ENCODE measurements around the gene TRIM33.
A peak's percentile ranks its signal among the peaks of the same experiment; 100 is the strongest.

Gene TRIM33

GRCh38 chr1:114511032-114511785 lies at the start of gene TRIM33:
TSS of gene TRIM33 (minus strand) at chr1:114511203. CDS start at chr1:114511076, 127 bp downstream.
- DNase-seq: peak in 55 of 56 donors; percentile 44 to 93 (median 79)

DNA sequence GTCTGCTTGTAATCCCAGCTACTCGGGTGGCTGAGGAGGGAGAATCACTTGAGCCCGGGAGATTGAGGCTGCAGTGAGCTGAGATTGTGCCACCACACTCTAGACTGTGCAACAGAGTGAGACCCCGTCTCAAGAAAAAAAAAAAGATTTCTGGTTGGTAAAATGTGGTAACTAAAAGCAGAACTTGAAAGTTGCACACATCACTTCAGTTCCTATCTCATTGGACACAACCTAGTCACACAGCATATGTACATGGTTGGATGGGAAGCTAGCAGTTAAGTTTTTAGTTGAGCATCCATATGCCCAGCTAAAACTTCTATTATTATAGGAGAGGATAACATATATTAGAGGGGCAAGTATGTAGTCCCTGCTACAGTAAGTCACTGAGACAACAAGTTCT lies 48.4 kb upstream of the TRIM33 start:
- no peak for DNase-seq

DNA sequence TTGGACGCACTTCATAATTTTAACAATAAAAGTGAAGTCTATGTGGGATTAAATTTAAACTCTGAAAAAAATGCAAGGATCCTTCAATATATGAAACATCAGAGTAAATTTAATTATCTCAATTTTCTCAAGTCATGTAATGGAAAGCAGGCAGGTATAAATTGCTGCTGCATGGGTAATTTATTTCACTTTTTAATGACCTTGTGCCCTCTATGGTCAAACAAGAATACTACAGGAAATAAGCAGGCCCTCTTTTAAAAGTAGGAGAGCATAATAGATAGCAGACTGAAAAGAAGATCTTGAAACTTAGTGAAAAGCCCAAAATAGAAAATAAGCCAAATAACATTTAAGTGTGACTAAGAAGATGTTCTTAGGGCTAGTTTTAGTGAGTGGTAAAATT lies 47.5 kb upstream of the TRIM33 start:
- DNase-seq: no peak

DNA sequence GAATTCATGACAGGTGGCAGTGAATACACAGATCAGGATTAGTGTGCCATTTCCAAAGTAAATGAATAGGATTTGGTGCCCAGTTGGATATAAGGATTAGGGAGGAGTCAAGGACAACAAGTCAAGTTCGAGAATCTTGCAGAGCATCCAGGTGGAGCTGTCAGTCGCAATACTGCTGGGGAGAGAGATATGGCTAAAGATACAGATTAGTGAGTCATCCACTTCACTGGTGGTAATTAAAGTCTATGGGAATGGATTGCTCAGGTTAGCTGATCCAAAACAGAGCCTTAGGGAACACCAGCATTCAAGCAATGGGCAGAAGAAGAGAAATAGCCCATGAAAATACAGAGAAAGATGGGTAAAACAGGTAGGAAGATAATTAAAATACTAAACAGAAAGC lies 43.6 kb upstream of the TRIM33 start:
- no peak for DNase-seq

DNA sequence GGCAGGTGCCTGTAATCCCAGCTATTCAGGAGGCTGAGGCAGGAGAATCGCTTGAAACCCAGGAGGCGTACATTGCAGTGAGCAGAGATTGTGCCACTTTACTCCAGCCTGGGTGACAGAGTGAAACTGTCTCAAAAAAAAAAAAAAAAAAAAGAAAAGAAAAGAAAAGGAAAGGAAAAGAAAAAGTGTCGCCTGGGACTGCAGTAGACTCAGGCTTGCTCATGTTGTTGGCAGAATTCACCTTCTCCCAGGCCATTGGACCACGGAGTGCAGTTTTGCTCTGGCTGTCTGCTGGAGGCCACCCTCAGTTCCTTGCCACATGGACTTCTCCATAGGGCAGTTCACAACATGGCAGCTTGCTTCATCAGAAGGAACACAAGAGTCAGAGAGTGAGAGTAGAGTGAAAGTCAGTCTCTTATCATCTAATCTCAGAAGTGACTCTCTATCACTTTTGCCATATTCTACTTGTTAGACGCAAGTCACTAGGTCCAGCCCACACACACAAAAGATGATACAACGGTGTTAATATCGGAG lies 41.2 kb upstream of the TRIM33 start:
- no peak for DNase-seq

- no peak for DNase-seq
These were observed 40.4 kb upstream of the TRIM33 start for GRCh38 chr1:114551400-114551799.

- no peak for DNase-seq
These were observed 39.3 kb upstream of the TRIM33 start for GRCh38 chr1:114550336-114550735.

GRCh38 chr1:114549137-114549536 lies 38.1 kb upstream of the TRIM33 start:
- no peak for DNase-seq

GRCh38 chr1:114547076-114547475 lies 36.1 kb upstream of the TRIM33 start:
- no peak for DNase-seq

GRCh38 chr1:114545796-114546195 lies 34.8 kb upstream of the TRIM33 start:
- no peak for DNase-seq

DNA sequence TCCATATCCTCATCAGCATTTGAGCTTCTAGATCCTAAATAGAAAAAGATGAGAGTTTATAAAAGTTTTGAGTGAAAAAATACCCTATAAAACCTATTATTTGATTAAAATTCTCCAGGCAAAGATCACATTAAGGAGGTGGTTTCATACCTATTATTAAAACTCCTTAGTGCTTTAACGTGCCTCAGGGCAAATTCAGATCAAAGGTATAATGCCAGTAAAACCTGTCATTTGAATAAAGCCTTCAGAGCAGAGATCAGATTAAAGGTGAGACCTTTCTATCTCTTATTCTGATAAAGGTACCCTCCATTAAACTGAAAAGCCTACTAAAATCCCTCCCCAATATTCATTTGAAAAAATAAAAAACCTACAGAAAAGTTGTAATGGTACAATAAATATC lies 34.3 kb upstream of the TRIM33 start:
- no peak for DNase-seq

GRCh38 chr1:114540821-114541220 lies 29.8 kb upstream of the TRIM33 start:
- no peak for DNase-seq

GRCh38 chr1:114540272-114540671 lies 29.3 kb upstream of the TRIM33 start:
- no peak for DNase-seq

DNA sequence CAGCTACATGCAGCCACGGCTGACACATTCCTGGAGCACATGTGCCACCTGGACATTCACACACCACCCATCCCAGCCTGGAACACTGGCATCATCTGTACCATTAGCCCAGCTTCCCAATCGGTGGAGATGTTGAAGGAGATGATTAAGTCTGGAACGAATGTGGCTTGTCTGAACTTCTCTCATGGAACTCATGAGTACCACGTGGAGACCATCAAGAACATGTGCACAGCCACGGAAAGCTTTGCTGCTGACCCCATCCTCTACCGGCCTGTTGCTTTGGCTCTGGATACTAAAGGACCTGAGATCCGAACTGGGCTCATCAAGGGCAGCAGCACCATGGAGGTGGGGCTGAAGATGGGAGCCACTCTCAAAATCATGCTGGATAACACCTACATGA lies 25.0 kb upstream of the TRIM33 start:
- DNase-seq: no peak

- DNase-seq: no peak
These were observed 24.4 kb upstream of the TRIM33 start for GRCh38 chr1:114535401-114535800.

GRCh38 chr1:114531094-114531493 lies 20.1 kb upstream of the TRIM33 start:
- no peak for DNase-seq

GRCh38 chr1:114530224-114530623 lies 19.2 kb upstream of the TRIM33 start:
- DNase-seq: no peak

- DNase-seq: no peak
These were observed 13.9 kb upstream of the TRIM33 start for GRCh38 chr1:114524944-114525343.

DNA sequence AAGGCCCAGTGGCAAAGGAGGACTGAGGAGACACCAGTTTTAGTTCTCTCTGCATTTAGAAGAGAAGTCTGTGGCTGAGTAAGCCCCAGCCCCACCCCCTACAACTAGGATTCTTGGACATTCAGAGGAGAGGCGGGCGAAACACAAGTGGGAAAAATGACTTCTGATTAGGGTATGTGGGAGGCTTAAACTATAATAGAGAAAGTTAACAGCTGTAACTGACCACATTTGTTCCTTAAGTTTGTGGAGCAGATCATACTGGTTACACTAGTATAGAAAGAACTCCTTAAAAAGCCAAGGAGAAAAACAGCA lies 11.2 kb upstream of the TRIM33 start:
- no peak for DNase-seq

- no peak for DNase-seq
These were observed 10.6 kb upstream of the TRIM33 start for GRCh38 chr1:114521396-114522263.

GRCh38 chr1:114517348-114517747 lies 6.3 kb upstream of the TRIM33 start:
- DNase-seq: no peak

DNA sequence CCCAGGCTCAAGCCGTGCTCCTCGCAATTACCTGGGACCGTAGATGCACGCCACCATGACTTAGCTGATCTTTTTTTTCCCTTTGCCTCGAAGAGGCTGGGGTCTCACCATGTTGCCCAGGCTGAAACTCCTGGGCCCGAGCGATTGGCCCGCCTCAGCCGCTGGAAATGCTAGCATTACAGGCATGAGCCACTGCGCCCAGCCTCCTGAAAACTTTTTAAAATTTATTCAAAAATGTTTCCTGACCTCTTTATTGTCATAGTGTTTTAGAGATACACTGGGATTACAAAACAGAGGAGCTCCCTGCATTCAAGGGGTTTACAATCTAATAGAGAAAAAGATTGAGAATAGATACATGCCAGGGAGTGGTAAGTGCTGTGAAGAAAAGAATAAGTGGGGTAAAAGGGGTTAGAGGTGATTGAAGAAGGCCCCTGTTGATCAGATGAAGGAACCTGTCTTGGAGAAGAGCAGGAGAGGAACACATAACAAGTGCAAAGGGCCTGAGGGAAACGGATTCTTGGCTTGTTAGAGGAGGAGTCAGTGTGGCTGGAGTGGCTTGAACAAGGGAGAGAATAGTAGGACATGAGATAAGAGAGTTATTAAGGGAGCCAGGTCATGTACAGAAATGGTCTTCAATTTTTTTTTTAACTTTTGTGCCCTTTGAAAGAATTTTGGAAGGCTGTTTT lies 1.7 kb upstream of the TRIM33 start:
- DNase-seq: no peak
